IMR-90 (cell line): ENCODE data around the gene WBP11. TPM values are rescaled to one million over a fixed set of nuclear protein-coding genes. Genes with fewer than 3 reads are reported as not detected.
"Not testable (repeated sequence)": the region's sequence is repeated elsewhere in the genome, so short reads cannot be mapped to it uniquely, and the experiment has no call there.

Experiments used
- ATAC-seq: fragments of 200-7000 bp; cut with Tn5 transposase; 2 replicates; pipeline ENCODE4 v1.9.1; 2020; ENCODE audit warnings: low read depth, mild to moderate bottlenecking, moderate library complexity
- BruUV-seq: library from RNA; stranded (reverse); fragments of 400-500 nt; replicated peaks from 2 replicates; lab custom pipeline; 2021; lab: Mats Ljungman, UMichigan
- CTCF ChIA-PET: fragments of 300-600 bp; formaldehyde crosslinking; extraction: SDS; loops from one replicate; lab custom pipeline; 2021; ENCODE audit warnings: antibody characterized with exemption; lab: Yijun Ruan, JAX
- POLR2A ChIA-PET: fragments of 300-600 bp; sonication (Branson Sonifier 250); formaldehyde crosslinking; loops from one replicate; lab custom pipeline; 2022; ENCODE audit warnings: antibody characterized with exemption; ENCODE audit not compliant: unreplicated experiment; lab: Charles Lee
- DNase-seq: peaks from one replicate; pipeline ENCODE4 v3.0.0; 2013
- H2AFZ ChIP-seq: replicated peaks from 2 replicates; pipeline ENCODE3; 2013; ENCODE audit warnings: low read length, mild to moderate bottlenecking; ENCODE audit not compliant: poor library complexity
- H2AK5ac ChIP-seq: 2 replicates; pipeline ENCODE4 v1.6.1; 2013; ENCODE audit warnings: low read depth, low read length, inconsistent platforms
- H2AK9ac ChIP-seq: replicated peaks from 2 replicates; pipeline ENCODE3; 2013; ENCODE audit warnings: mild to moderate bottlenecking, low read depth, low read length, moderate library complexity; ENCODE audit not compliant: poor library complexity
- H2BK120ac ChIP-seq: 2 replicates; pipeline ENCODE4 v1.6.1; 2013; ENCODE audit warnings: low read depth, low read length, inconsistent platforms
- H2BK15ac ChIP-seq: 3 replicates; pipeline ENCODE4 v1.6.1; 2013; ENCODE audit warnings: low read depth, low read length, inconsistent platforms
- H2BK20ac ChIP-seq: 2 replicates; pipeline ENCODE4 v1.6.1; 2013; ENCODE audit warnings: low read depth, mild to moderate bottlenecking, inconsistent platforms, low read length, moderate library complexity
- H2BK5ac ChIP-seq: 2 replicates; pipeline ENCODE4 v1.6.1; 2013; ENCODE audit warnings: mild to moderate bottlenecking, low read depth, low read length, inconsistent platforms; ENCODE audit not compliant: poor library complexity, severe bottlenecking
- H3K14ac ChIP-seq: replicated peaks from 2 replicates; pipeline ENCODE4 v1.6.1; 2013; ENCODE audit warnings: low read depth, low read length, inconsistent platforms
- H3K18ac ChIP-seq: 2 replicates; pipeline ENCODE4 v1.6.1; 2013; ENCODE audit warnings: low read depth, low read length, control low read depth
- H3K23ac ChIP-seq: 2 replicates; pipeline ENCODE4 v1.6.1; 2013; ENCODE audit warnings: low read depth, low read length, inconsistent platforms
- H3K27ac ChIP-seq: 2 replicates; pipeline ENCODE4 v1.5.1; 2013; ENCODE audit warnings: mild to moderate bottlenecking, control low read depth, low read length; ENCODE audit not compliant: insufficient read depth
- H3K27me3 ChIP-seq: 2 replicates; pipeline ENCODE4 v1.6.1; 2013; ENCODE audit warnings: low read length; ENCODE audit not compliant: control insufficient read depth, insufficient read depth
- H3K36me3 ChIP-seq: 2 replicates; pipeline ENCODE4 v1.6.1; 2013; ENCODE audit warnings: low read length, mixed read lengths; ENCODE audit not compliant: control insufficient read depth, insufficient read depth
- H3K4ac ChIP-seq: 2 replicates; pipeline ENCODE4 v1.6.1; 2013; ENCODE audit warnings: low read depth, low read length, inconsistent platforms
- H3K4me1 ChIP-seq: 2 replicates; pipeline ENCODE4 v1.6.1; 2013; ENCODE audit warnings: low read length, mixed read lengths; ENCODE audit not compliant: control insufficient read depth, insufficient read depth
- H3K4me2 ChIP-seq: 2 replicates; pipeline ENCODE4 v1.6.1; 2013; ENCODE audit warnings: low read depth, mild to moderate bottlenecking, control low read depth, low read length, moderate library complexity
- H3K4me3 ChIP-seq: 2 replicates; pipeline ENCODE4 v1.5.1; 2013; ENCODE audit warnings: low read depth, mild to moderate bottlenecking, control low read depth, low read length, moderate library complexity; ENCODE audit not compliant: insufficient read depth
- H3K56ac ChIP-seq: 2 replicates; pipeline ENCODE4 v1.6.1; 2013; ENCODE audit warnings: low read length, inconsistent platforms; ENCODE audit not compliant: insufficient read depth; ENCODE audit errors: extremely low read depth
- H3K79me1 ChIP-seq, 2 experiments: 2 replicates each; pipeline ENCODE4 v1.6.1; 2013; ENCODE audit warnings: low read length in 2 of 2, inconsistent platforms in 1 of 2, low read depth in 1 of 2
- H3K9ac ChIP-seq: 2 replicates; pipeline ENCODE4 v1.6.1; 2013; ENCODE audit warnings: low read depth, low read length, control low read depth
- H3K9me1 ChIP-seq: 2 replicates; pipeline ENCODE4 v1.6.1; 2013; ENCODE audit warnings: low read length, inconsistent platforms; ENCODE audit not compliant: insufficient read depth
- H3K9me3 ChIP-seq: 2 replicates; pipeline ENCODE4 v1.6.1; 2013; ENCODE audit warnings: low read length; ENCODE audit not compliant: control insufficient read depth, insufficient read depth
- H4K20me1 ChIP-seq: 2 replicates; pipeline ENCODE4 v1.6.1; 2013; ENCODE audit warnings: low read length, inconsistent platforms; ENCODE audit not compliant: insufficient read depth
- H4K5ac ChIP-seq: 2 replicates; pipeline ENCODE4 v1.6.1; 2013; ENCODE audit warnings: mild to moderate bottlenecking, low read depth, low read length, control low read depth
- H4K8ac ChIP-seq, 2 experiments: 2 replicates each; pipeline ENCODE4 v1.6.1; 2013; ENCODE audit warnings: low read depth in 2 of 2, low read length in 2 of 2, control low read depth in 1 of 2, inconsistent platforms in 1 of 2
- H4K91ac ChIP-seq: 2 replicates; pipeline ENCODE4 v1.6.1; 2013; ENCODE audit warnings: low read depth, low read length, inconsistent platforms; ENCODE audit not compliant: insufficient read depth
- WGBS, 2 experiments: methylation state at CpG; one replicate each; pipeline versions ENCODE4 v1.1.5 to v1.1.7; 2013; ENCODE audit warnings: missing lambda C conversion rate in 2 of 2; ENCODE audit not compliant: insufficient read length in 1 of 2; ENCODE audit errors: extremely low coverage in 2 of 2; 5-methylcytosine and 5-hydroxymethylcytosine counted together
- dilution Hi-C: fragments of 300-500 bp; cut with HindIII; formaldehyde crosslinking; loops from one replicate; pipeline ENCODE4 v1.14.3; 2018; ENCODE audit warnings: low sequenced_read_pairs; ENCODE audit not compliant: unreplicated experiment
- in situ Hi-C: fragments of 300-500 bp; cut with MboI; formaldehyde crosslinking; loops from 3 replicates; pipeline ENCODE4 v1.14.3; 2019; ENCODE audit warnings: low sequenced_read_pairs, inconsistent platforms, mixed read lengths
- intact Hi-C: fragments of 100-400 bp; cut with micrococcal nuclease; formaldehyde crosslinking; loops from 2 replicates; pipeline ENCODE4 v1.10.0; 2022
- polyA plus RNA-seq, 3 experiments: library from polyadenylated mRNA; depleted of rRNA; stranded (reverse); fragments of >200 nt; gene quantifications; 2 replicates each; pipeline ENCODE4 v1.2.3, GENCODE V29; 2012; ENCODE audit warnings: low replicate concordance in 1 of 3
- total RNA-seq: library from RNA; depleted of rRNA; stranded (reverse); fragments of >200 nt; gene quantifications from 2 replicates; pipeline ENCODE4 v1.2.3, GENCODE V29; 2012

WBP11 gene
- total and polyA plus RNA-seq, 2 of the 4 experiments (the other 2 are of a cell fraction): 2.5 to 18.3 TPM

GRCh38 chr12:14766020-14766419, 37.3 kb downstream of the WBP11 start:
- H4K5ac ChIP-seq, H3K4ac ChIP-seq, H2AK5ac ChIP-seq, in situ Hi-C loops, H3K18ac ChIP-seq, ATAC-seq, H2BK5ac ChIP-seq, CTCF ChIA-PET, H4K91ac ChIP-seq, intact Hi-C loops, H3K4me3 ChIP-seq, H2AFZ ChIP-seq, BruUV-seq, H3K56ac ChIP-seq, H3K14ac ChIP-seq, DNase-seq, H3K36me3 ChIP-seq, POLR2A ChIA-PET, H3K4me1 ChIP-seq, H2AK9ac ChIP-seq, H2BK120ac ChIP-seq, H2BK15ac ChIP-seq, H4K20me1 ChIP-seq, H3K23ac ChIP-seq, H3K9me1 ChIP-seq, dilution Hi-C loops, H3K27me3 ChIP-seq, H3K9ac ChIP-seq, H3K27ac ChIP-seq, H4K8ac ChIP-seq, H3K9me3 ChIP-seq, H2BK20ac ChIP-seq, H3K4me2 ChIP-seq: not testable (repeated sequence)
- peaks cover 0 to 29% of the 10 kb centered on the region in 2 experiments; a peak in 3 of 4 replicates for H3K79me1 ChIP-seq
- WGBS, 2 experiments: 100% methylated on average over 1 of the region's 3 CpGs; no CpG with 5 or more reads in 1 of the 2 experiments
